HepG2 (cell line): ENCODE results near the gene LRRC55. TPM values are rescaled to one million over a fixed set of nuclear protein-coding genes. Genes with fewer than 3 reads are reported as not detected.

Experiments
- ATAC-seq: fragments of 200-7000 bp; cut with Tn5 transposase; 3 replicates; pipeline ENCODE4 v1.9.1; 2020; ENCODE audit warnings: mild to moderate bottlenecking, moderate library complexity
- BruUV-seq: library from RNA; stranded (reverse); fragments of 400-500 nt; replicated peaks from 2 replicates; lab custom pipeline; 2021; lab: Mats Ljungman, UMichigan
- CTCF ChIA-PET: fragments of 300-600 bp; formaldehyde crosslinking; extraction: SDS; loops from one replicate; lab custom pipeline; 2021; ENCODE audit warnings: low total read pairs, inconsistent platforms, low intra/inter-chr PET ratio; lab: Yijun Ruan, JAX
- POLR2A ChIA-PET: fragments of 350-600 bp; sonication (Branson Sonifier 250); formaldehyde crosslinking; loops from one replicate; lab custom pipeline; 2020; ENCODE audit warnings: antibody characterized with exemption, inconsistent platforms; lab: Yijun Ruan, JAX
- DNase-seq: peaks from one replicate; pipeline ENCODE4 v3.0.0-alpha.2; 2015; ENCODE audit warnings: low spot score
- FAIRE-seq: peaks from 3 replicates; lab custom pipeline; 2011; peaks lifted over from hg19 to GRCh38; lab: Jason Lieb, UNC
- H2AFZ ChIP-seq: one replicate; pipeline ENCODE4 v1.6.1; 2011; ENCODE audit warnings: low read length, inconsistent platforms
- H3K27ac ChIP-seq: fragments of 300-600 bp; 3 replicates; pipeline ENCODE4 v1.8.0; 2011; ENCODE audit warnings: mixed run types, mild to moderate bottlenecking, mixed read lengths, low read length, inconsistent platforms; ENCODE audit not compliant: insufficient read depth; ENCODE audit errors: extremely low read length
- H3K27me3 ChIP-seq, 2 experiments: fragments of 200-600 bp in 1 of 2; 2 replicates in 1 of 2; 3 replicates in 1 of 2; pipeline versions ENCODE4 v1.6.0 to v1.8.0; 2011; ENCODE audit warnings: low read length in 2 of 2, mild to moderate bottlenecking in 2 of 2, moderate library complexity in 2 of 2, inconsistent platforms in 1 of 2; ENCODE audit not compliant: insufficient read depth in 2 of 2, control insufficient read depth in 1 of 2
- H3K36me3 ChIP-seq, 2 experiments: fragments of 200-600 bp in 1 of 2; replicated peaks in 1 of 2; 2 replicates in 1 of 2; 3 replicates in 1 of 2; pipeline versions ENCODE4 v1.5.1 to v1.8.0; 2011; ENCODE audit warnings: low read length in 2 of 2, inconsistent platforms in 1 of 2; ENCODE audit not compliant: insufficient read depth in 2 of 2, control insufficient read depth in 1 of 2
- H3K4me1 ChIP-seq: 2 replicates; pipeline ENCODE4 v1.5.1; 2012; ENCODE audit warnings: low read length, inconsistent platforms; ENCODE audit not compliant: insufficient read depth
- H3K4me2 ChIP-seq: 2 replicates; pipeline ENCODE4 v1.6.0; 2011; ENCODE audit warnings: low read depth, low read length, inconsistent platforms
- H3K4me3 ChIP-seq, 3 experiments: fragments of 200-600 bp in 1 of 3; sonication (generic), shearing (Covaris generic) in 1 of 3; replicated peaks in 1 of 3; 2 replicates each; pipeline ENCODE4 v1.5.1; 2011 to 2016; ENCODE audit warnings: low read length in 3 of 3, inconsistent platforms in 2 of 3, low read depth in 2 of 3, mild to moderate bottlenecking in 2 of 3, control low read depth in 1 of 3, mixed read lengths in 1 of 3; ENCODE audit not compliant: insufficient read depth in 1 of 3
- H3K79me2 ChIP-seq: one replicate; pipeline ENCODE4 v1.6.1; 2011; ENCODE audit warnings: low read length, inconsistent platforms; ENCODE audit not compliant: insufficient read depth
- H3K9ac ChIP-seq: 2 replicates; pipeline ENCODE4 v1.6.0; 2011; ENCODE audit warnings: mild to moderate bottlenecking, low read depth, low read length, inconsistent platforms; ENCODE audit not compliant: insufficient read depth
- H3K9me3 ChIP-seq: 2 replicates; pipeline ENCODE4 v1.5.1; 2012; ENCODE audit warnings: mild to moderate bottlenecking, low read length
- H4K20me1 ChIP-seq: 2 replicates; pipeline ENCODE4 v1.6.0; 2011; ENCODE audit warnings: inconsistent platforms, mild to moderate bottlenecking, low read length, moderate library complexity; ENCODE audit not compliant: insufficient read depth
- HNF1B ChIP-seq: sonication (generic); formaldehyde crosslinking; IDR thresholded peaks from 2 replicates; pipeline ENCODE4 v1.5.1; 2020; ENCODE audit warnings: mild to moderate bottlenecking, moderate library complexity, missing genetic modification reagents
- HNRNPK ChIP-seq: fragments of 200-400 bp; formaldehyde crosslinking; IDR thresholded peaks from 2 replicates; pipeline ENCODE4 v1.6.1; 2018; ENCODE audit warnings: low read length, low read depth, moderate library complexity, mild to moderate bottlenecking; ENCODE audit not compliant: poor library complexity, severe bottlenecking
- NFYC ChIP-seq: IDR thresholded peaks from 2 replicates; pipeline ENCODE4 v1.6.1; 2016; ENCODE audit warnings: missing genetic modification reagents, missing compliant biosample characterization
- SAFB2 ChIP-seq: sonication (generic); formaldehyde crosslinking; IDR thresholded peaks from 2 replicates; pipeline ENCODE4 v1.5.1; 2020; ENCODE audit warnings: missing genetic modification reagents, low read depth, mild to moderate bottlenecking, borderline replicate concordance
- ZMYM2 ChIP-seq: sonication (generic); formaldehyde crosslinking; IDR thresholded peaks from 2 replicates; pipeline ENCODE4 v1.8.0; 2022; ENCODE audit warnings: mild to moderate bottlenecking, missing genetic modification reagents
- ZSCAN25 ChIP-seq: sonication (generic); formaldehyde crosslinking; IDR thresholded peaks from 2 replicates; pipeline ENCODE4 v1.8.0; 2022; ENCODE audit warnings: mild to moderate bottlenecking, missing genetic modification reagents
- WGBS: methylation state at CpG from one replicate; pipeline ENCODE4 v1.1.6; 2017; ENCODE audit warnings: low lambda C conversion rate; 5-methylcytosine and 5-hydroxymethylcytosine counted together
- in situ Hi-C: cut with HindIII; loops from 2 replicates; pipeline ENCODE4 v1.10.0; 2017; ENCODE audit warnings: low pct_unique_long_range_greater_than_20kb; ENCODE audit not compliant: extremely low pct_ligation_motif_present
- intact Hi-C: fragments of 100-400 bp; cut with micrococcal nuclease; formaldehyde crosslinking; loops from one replicate; pipeline ENCODE4 v1.10.0; 2022; ENCODE audit not compliant: unreplicated experiment
- polyA plus RNA-seq, 8 experiments: library from polyadenylated mRNA; depleted of rRNA in 3 of 8; stranded (reverse) in 7 of 8; unstranded in 1 of 8; fragments of >200 nt; fragmentation: Illumina TruSeq in 4 of 8; extraction: Trizol in 4 of 8; gene quantifications; 2 replicates each; pipeline versions ENCODE4 v1.2.1 to v1.2.3, GENCODE V29; 2011 to 2016; ENCODE audit warnings: low read depth in 4 of 8, missing spikeins in 1 of 8, mixed read lengths in 1 of 8; ENCODE audit not compliant: insufficient read depth in 1 of 8
- total RNA-seq, 5 experiments: library from RNA; depleted of rRNA; stranded (reverse); fragments of >200 nt; fragmentation: Illumina TruSeq; extraction: Trizol; gene quantifications; 2 replicates each; pipeline ENCODE4 v1.2.3, GENCODE V29; 2016; ENCODE audit warnings: low read depth in 1 of 5
- TF ChIP-seq, protein P1 (sequence below): sonication (generic); formaldehyde crosslinking; IDR thresholded peaks from 2 replicates; pipeline ENCODE4 v1.4.0; 2020; ENCODE audit warnings: missing genetic modification reagents, borderline replicate concordance

LRRC55 gene
- total and polyA plus RNA-seq, 2 of the 13 experiments (the other 11 are each of a cell fraction or from before 2014, with no cell fraction given), result not detected

- in situ Hi-C loops (no loop called here), intact Hi-C loops (loop anchor here (10.0 kb wide), 1 partner anchor 211 kb away; no protein-coding TSS in a partner anchor)
- H3K27me3 ChIP-seq, result no peaks in the 10 kb centered on the region; a peak in 1 of 5 replicates
- no peak for FAIRE-seq
- H3K27ac ChIP-seq, result no peak overlapping the region
- CTCF ChIA-PET, result no interaction called here
- no peaks in the 10 kb centered on the region for H3K4me1 ChIP-seq
- H3K9ac ChIP-seq, result no peak overlapping the region
- no peaks in the 10 kb centered on the region for H3K79me2 ChIP-seq
- ATAC-seq, result no peak
- H4K20me1 ChIP-seq, result no peaks in the 10 kb centered on the region
- no TSS peak for BruUV-seq
- no peak overlapping the region for H2AFZ ChIP-seq
- H3K4me2 ChIP-seq, result no peak overlapping the region
- no peak for DNase-seq
- H3K4me3 ChIP-seq, result no peak overlapping the region
- H3K36me3 ChIP-seq, result no peaks in the 10 kb centered on the region
- WGBS, result 0% methylated on average over 1 of the region's 1 CpG
- H3K9me3 ChIP-seq, result no peaks in the 10 kb centered on the region
- POLR2A ChIA-PET, result no interaction called here
- TF ChIP-seq HNRNPK (no peak), ZMYM2 (CRISPR knock-in tag) (no peak), SAFB2 (CRISPR knock-in tag) (no peak), NFYC (no peak), HNF1B (no peak), ZSCAN25 (CRISPR knock-in tag) (no peak)
- TF ChIP-seq, protein P1, sequence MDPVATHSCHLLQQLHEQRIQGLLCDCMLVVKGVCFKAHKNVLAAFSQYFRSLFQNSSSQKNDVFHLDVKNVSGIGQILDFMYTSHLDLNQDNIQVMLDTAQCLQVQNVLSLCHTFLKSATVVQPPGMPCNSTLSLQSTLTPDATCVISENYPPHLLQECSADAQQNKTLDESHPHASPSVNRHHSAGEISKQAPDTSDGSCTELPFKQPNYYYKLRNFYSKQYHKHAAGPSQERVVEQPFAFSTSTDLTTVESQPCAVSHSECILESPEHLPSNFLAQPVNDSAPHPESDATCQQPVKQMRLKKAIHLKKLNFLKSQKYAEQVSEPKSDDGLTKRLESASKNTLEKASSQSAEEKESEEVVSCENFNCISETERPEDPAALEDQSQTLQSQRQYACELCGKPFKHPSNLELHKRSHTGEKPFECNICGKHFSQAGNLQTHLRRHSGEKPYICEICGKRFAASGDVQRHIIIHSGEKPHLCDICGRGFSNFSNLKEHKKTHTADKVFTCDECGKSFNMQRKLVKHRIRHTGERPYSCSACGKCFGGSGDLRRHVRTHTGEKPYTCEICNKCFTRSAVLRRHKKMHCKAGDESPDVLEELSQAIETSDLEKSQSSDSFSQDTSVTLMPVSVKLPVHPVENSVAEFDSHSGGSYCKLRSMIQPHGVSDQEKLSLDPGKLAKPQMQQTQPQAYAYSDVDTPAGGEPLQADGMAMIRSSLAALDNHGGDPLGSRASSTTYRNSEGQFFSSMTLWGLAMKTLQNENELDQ (CRISPR knock-in tag), result no peak
These were observed 47.5 kb upstream of the LRRC55 start for GRCh38 chr11:57134284-57134683.
